HEK293 (cell line): ENCODE results near the gene SFT2D1.
A peak's percentile ranks its signal among the peaks of the same experiment; 100 is the strongest.

Source experiments
- AEBP2 ChIP-seq: fragments of 450-650 bp; formaldehyde crosslinking; IDR thresholded peaks from 2 replicates; pipeline ENCODE4 v1.5.1; 2016; ENCODE audit warnings: missing biosample characterization, missing genetic modification characterization, borderline replicate concordance
- ELK4 ChIP-seq: IDR thresholded peaks from 2 replicates; pipeline ENCODE4 v1.6.1; 2011; ENCODE audit warnings: mild to moderate bottlenecking, low read depth, low read length, borderline replicate concordance
- GLIS1 ChIP-seq: fragments of 450-650 bp; formaldehyde crosslinking; IDR thresholded peaks from 2 replicates; pipeline ENCODE4 v1.5.1; 2016; ENCODE audit warnings: missing biosample characterization, missing genetic modification characterization
- HIC1 ChIP-seq: fragments of 450-650 bp; formaldehyde crosslinking; IDR thresholded peaks from 2 replicates; pipeline ENCODE4 v1.5.1; 2016; ENCODE audit warnings: missing biosample characterization, missing genetic modification characterization
- KLF17 ChIP-seq: fragments of 450-650 bp; formaldehyde crosslinking; IDR thresholded peaks from 2 replicates; pipeline ENCODE4 v1.5.1; 2016; ENCODE audit warnings: missing biosample characterization, missing genetic modification characterization
- PRDM4 ChIP-seq: fragments of 450-650 bp; formaldehyde crosslinking; IDR thresholded peaks from 2 replicates; pipeline ENCODE4 v1.5.1; 2017; ENCODE audit warnings: missing biosample characterization, missing genetic modification characterization
- ZBTB21 ChIP-seq: fragments of 450-650 bp; formaldehyde crosslinking; IDR thresholded peaks from 2 replicates; pipeline ENCODE4 v1.5.1; 2017; ENCODE audit warnings: missing biosample characterization, missing genetic modification characterization
- ZFP37 ChIP-seq: fragments of 450-650 bp; formaldehyde crosslinking; IDR thresholded peaks from 2 replicates; pipeline ENCODE4 v1.5.1; 2016; ENCODE audit warnings: missing biosample characterization, missing genetic modification characterization
- ZNF114 ChIP-seq: fragments of 450-650 bp; formaldehyde crosslinking; IDR thresholded peaks from 2 replicates; pipeline ENCODE4 v1.5.0; 2017; ENCODE audit warnings: missing biosample characterization, missing genetic modification characterization
- ZNF239 ChIP-seq: fragments of 450-650 bp; formaldehyde crosslinking; IDR thresholded peaks from 2 replicates; pipeline ENCODE4 v1.5.1; 2016; ENCODE audit warnings: missing biosample characterization, missing genetic modification characterization
- ZNF24 ChIP-seq: fragments of 450-650 bp; formaldehyde crosslinking; IDR thresholded peaks from 2 replicates; pipeline ENCODE4 v1.5.1; 2016; ENCODE audit warnings: missing biosample characterization, missing genetic modification characterization
- ZNF324 ChIP-seq: fragments of 450-650 bp; formaldehyde crosslinking; IDR thresholded peaks from 2 replicates; pipeline ENCODE4 v1.5.1; 2016; ENCODE audit warnings: missing biosample characterization, missing genetic modification characterization
- ZNF335 ChIP-seq: fragments of 450-650 bp; formaldehyde crosslinking; conservative IDR thresholded peaks from 2 replicates; pipeline ENCODE4 v1.5.1; 2016; ENCODE audit warnings: missing biosample characterization, missing genetic modification characterization
- ZNF404 ChIP-seq: fragments of 450-650 bp; formaldehyde crosslinking; IDR thresholded peaks from 2 replicates; pipeline ENCODE4 v1.5.1; 2017; ENCODE audit warnings: missing biosample characterization, missing genetic modification characterization
- ZNF510 ChIP-seq: fragments of 450-650 bp; formaldehyde crosslinking; IDR thresholded peaks from 2 replicates; pipeline ENCODE4 v1.5.1; 2018; ENCODE audit warnings: mild to moderate bottlenecking, missing genetic modification characterization, missing biosample characterization; ENCODE audit not compliant: insufficient replicate concordance
- ZNF518A ChIP-seq: fragments of 450-650 bp; formaldehyde crosslinking; conservative IDR thresholded peaks from 2 replicates; pipeline ENCODE4 v1.5.1; 2016; ENCODE audit warnings: low read depth, missing biosample characterization, missing genetic modification characterization
- ZNF548 ChIP-seq: fragments of 450-650 bp; formaldehyde crosslinking; IDR thresholded peaks from 2 replicates; pipeline ENCODE4 v1.5.1; 2016; ENCODE audit warnings: missing biosample characterization, missing genetic modification characterization
- ZNF561 ChIP-seq: fragments of 450-650 bp; IDR thresholded peaks from 2 replicates; pipeline ENCODE4 v1.5.1; 2018; ENCODE audit warnings: missing biosample characterization, missing genetic modification characterization, borderline replicate concordance
- ZNF580 ChIP-seq: fragments of 450-650 bp; formaldehyde crosslinking; IDR thresholded peaks from 2 replicates; pipeline ENCODE4 v1.5.1; 2016; ENCODE audit warnings: missing biosample characterization, missing genetic modification characterization
- ZNF610 ChIP-seq: fragments of 450-650 bp; formaldehyde crosslinking; IDR thresholded peaks from 2 replicates; pipeline ENCODE4 v1.5.1; 2016; ENCODE audit warnings: missing biosample characterization, missing genetic modification characterization, borderline replicate concordance
- ZNF658 ChIP-seq: fragments of 450-650 bp; formaldehyde crosslinking; IDR thresholded peaks from 2 replicates; pipeline ENCODE4; 2016; ENCODE audit warnings: missing biosample characterization, missing genetic modification characterization
- ZNF677 ChIP-seq: fragments of 450-650 bp; IDR thresholded peaks from 2 replicates; pipeline ENCODE4 v1.5.0; 2018; ENCODE audit warnings: missing biosample characterization, mild to moderate bottlenecking, missing genetic modification characterization, moderate library complexity
- ZNF707 ChIP-seq: fragments of 450-650 bp; formaldehyde crosslinking; IDR thresholded peaks from 2 replicates; pipeline ENCODE4 v1.5.1; 2016; ENCODE audit warnings: missing biosample characterization, missing genetic modification characterization
- ZNF768 ChIP-seq: fragments of 450-650 bp; formaldehyde crosslinking; IDR thresholded peaks from 2 replicates; pipeline ENCODE4 v1.5.1; 2018; ENCODE audit warnings: missing biosample characterization, mild to moderate bottlenecking, missing genetic modification characterization

The SFT2D1 gene

GRCh38 chr6:166382933-166383801 lies 40.8 kb upstream of the SFT2D1 start, which contains the start of gene MPC1 (continued):
- TF ChIP-seq ZNF610 (no peak), ZNF114 (tag by site-specific recombination) (no peak), ZBTB21 (no peak), ZNF548 (tag by site-specific recombination) (no peak), AEBP2 (tag by site-specific recombination) (no peak), ZFP37 (tag by site-specific recombination) (0 out of 2 replicates have a peak, but pooled peaks have one; percentile 44), ZNF580 (tag by site-specific recombination) (no peak), ZNF404 (tag by site-specific recombination) (no peak), ELK4 (no peak), ZNF335 (tag by site-specific recombination) (peak; percentile 75), HIC1 (tag by site-specific recombination) (no peak), ZNF561 (no peak; the same call in 1 of the 2 replicates), ZNF239 (tag by site-specific recombination) (no peak), ZNF518A (tag by site-specific recombination) (no peak), ZNF510 (no peak), GLIS1 (tag by site-specific recombination) (no peak; the same call in 1 of the 2 replicates), ZNF677 (tag by site-specific recombination) (no peak), ZNF658 (tag by site-specific recombination) (no peak), ZNF324 (tag by site-specific recombination) (no peak), PRDM4 (tag by site-specific recombination) (no peak), KLF17 (tag by site-specific recombination) (no peak), ZNF768 (tag by site-specific recombination) (no peak), ZNF707 (tag by site-specific recombination) (no peak), ZNF24 (tag by site-specific recombination) (no peak)
